Fibroblast of skin of scalp (primary cell): ENCODE results near the gene TCAP. TPM values are rescaled to one million over a fixed set of nuclear protein-coding genes. Genes with fewer than 3 reads are reported as not detected.

Experiments used
- DNase-seq: peaks from one replicate; pipeline ENCODE4 v3.0.0-alpha.2; 2013
- polyA plus RNA-seq, 2 experiments: library from polyadenylated mRNA; unstranded; fragments of 120-200 nt; gene quantifications; one replicate each; pipeline ENCODE4 v1.2.1, GENCODE V29; 2013; ENCODE audit not compliant: insufficient read length in 2 of 2

The TCAP gene, protein sequence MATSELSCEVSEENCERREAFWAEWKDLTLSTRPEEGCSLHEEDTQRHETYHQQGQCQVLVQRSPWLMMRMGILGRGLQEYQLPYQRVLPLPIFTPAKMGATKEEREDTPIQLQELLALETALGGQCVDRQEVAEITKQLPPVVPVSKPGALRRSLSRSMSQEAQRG
- polyA plus RNA-seq (2013, experiment 1 of 2; ENCODE audit: insufficient read length), result 1.3 TPM
- 6.8 TPM for polyA plus RNA-seq (2013, experiment 2 of 2; ENCODE audit: insufficient read length)

DNA sequence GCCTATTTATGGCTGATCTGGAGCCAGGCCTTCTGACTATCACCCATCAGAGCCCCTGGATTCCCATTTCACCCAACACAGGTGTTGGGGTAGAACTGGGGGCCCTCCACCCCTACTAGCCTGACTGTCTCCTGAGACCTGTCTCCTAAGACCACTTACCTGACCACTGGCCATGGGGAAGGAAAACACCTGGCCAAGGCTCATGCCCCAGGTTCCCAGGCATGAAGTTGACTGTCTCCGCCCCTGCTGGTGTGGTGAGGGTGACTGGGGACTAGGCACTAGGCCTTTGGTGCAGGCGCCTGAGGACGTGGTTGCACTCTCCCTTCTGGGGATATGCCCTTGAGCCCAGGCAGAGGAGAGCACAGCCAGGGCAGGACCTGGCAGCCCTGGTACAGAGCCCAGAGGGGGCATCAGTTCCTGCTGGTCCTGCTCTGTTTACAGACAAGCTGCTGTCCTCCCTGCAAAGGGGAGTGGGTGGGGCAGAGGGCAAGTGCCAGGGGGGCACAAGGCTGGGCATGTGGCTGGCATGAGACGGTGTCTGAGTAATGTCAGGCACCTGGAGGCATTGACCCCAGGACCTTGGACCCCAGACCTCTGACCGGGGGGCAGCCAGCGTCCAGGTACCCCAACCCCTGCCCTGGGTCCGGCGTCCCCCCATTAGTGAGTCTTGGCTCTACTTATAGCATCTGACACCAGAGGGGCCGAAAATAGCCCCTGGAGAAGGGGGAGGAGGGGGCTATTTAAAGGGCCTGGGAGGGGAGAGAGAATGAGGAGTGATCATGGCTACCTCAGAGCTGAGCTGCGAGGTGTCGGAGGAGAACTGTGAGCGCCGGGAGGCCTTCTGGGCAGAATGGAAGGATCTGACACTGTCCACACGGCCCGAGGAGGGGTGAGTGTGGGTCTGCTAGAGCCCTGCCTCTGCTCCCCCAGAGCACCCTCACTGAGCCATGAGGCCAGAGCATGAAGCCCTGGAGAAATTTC is at the start of gene TCAP:
Gene TCAP (plus strand): TSS at position 769 of the 981 bp plus-strand sequence. CDS start 11 bp downstream, at position 780.
- no peak for DNase-seq

DNA sequence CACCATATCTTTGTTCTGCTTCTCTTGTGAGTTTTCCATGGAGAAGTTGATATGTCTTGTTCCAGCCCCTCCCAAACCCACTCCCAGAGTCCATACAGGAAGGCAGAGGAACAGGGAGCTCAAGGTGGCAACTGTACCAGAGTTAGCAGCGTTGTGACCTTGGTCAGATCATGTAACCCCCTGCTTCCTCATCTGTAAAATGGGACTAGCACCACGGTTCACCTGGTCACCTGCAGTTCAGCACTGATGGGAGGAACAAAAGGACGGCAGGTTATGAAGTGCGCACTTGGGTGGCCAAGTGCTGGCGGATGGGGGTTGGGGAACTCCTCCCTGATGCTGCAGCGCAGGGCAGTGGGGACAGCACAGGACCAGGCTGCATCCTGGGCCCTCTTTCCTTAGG is 49.7 kb upstream of the TCAP start:
- no peak for DNase-seq

DNA sequence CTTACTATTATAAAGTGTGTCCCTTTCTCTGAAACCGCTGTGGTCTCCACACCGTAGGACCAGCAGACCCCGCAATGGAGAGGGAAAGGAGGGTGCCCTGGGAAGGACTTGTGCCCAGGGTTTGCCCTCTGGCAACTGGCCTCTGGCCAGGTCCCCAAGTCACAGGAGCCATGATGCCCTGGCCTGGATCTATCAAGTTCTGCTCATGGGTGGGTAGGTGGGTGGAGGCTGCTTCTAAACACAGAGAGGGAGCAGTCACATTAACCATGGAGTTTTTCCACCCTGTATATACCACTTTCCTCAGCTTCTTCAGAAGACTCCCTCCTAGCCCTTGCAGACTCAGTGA is 48.1 kb upstream of the TCAP start:
- no peak for DNase-seq

DNA sequence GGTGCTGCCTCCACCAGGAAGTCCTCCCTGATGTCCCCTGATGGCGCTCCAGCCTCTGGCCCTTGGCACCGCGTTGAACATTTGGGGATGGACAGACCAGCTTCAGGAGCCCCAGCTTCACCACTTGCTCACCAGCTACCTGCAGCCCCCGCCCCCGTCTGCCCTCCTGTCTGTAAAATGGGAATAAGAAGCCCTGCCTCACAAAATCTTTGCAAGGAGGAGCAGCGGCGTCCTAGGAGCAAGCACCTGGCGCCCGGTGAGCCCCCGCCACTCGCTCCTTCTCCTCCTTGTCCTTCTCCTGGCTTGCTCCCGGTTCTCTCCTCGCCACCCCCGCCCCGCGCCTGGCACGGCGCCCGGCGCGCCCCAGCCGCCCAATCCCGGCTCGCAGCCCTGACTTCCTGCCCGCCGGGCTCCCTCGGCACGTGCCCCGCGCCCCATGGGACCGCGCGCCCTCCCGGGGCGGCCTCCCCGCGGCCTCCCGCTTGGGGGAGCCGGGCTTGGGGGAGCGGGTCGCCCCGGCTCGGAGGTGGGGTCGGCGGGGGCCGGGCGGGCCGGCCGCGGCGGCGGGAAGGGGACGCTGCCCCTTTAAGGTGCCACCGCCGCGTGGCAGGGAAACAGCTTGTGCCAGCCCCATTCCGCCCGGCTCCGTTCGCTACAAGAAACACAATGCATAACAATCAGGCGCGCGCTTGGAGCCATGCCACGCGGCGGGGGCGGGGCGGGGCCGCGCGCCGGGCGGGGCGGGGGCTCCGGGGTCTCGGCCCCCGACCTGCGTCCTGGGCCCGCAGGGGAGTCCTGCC is 47.5 kb upstream of the TCAP start:
- DNase-seq, result peak; percentile 54

DNA sequence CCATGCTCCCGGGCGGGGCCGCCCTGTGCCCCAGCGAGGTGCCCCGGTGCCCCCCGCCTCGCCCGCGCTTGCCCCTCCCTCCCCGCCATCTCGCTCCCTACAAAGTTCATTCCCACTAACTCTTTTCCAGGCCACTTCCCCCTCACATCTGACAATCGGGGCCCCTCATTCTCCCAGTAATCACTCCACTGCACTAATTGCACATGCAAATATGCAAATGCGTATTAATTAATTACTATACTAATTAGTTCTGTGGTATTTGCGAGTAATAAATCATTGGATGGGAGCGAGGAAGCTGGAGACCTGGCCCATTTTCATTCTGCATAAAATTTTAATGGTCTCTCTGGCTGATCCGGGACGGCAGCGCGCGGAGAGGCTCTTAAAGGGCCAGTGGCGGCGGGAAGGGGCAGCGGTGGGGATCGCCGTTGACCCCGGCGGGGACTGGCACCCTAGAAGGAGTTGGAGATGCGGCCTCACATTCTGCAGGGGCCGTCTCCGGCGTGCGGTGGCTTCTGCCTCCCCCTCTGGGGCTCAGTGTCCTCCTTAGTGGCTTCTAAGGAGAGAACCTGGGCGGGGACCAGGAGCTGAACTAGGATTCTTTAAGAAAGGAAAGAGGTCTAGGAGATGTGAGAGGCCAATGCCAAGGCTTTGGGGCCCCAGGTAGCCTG is 46.8 kb upstream of the TCAP start:
- DNase-seq, result no peak

DNA sequence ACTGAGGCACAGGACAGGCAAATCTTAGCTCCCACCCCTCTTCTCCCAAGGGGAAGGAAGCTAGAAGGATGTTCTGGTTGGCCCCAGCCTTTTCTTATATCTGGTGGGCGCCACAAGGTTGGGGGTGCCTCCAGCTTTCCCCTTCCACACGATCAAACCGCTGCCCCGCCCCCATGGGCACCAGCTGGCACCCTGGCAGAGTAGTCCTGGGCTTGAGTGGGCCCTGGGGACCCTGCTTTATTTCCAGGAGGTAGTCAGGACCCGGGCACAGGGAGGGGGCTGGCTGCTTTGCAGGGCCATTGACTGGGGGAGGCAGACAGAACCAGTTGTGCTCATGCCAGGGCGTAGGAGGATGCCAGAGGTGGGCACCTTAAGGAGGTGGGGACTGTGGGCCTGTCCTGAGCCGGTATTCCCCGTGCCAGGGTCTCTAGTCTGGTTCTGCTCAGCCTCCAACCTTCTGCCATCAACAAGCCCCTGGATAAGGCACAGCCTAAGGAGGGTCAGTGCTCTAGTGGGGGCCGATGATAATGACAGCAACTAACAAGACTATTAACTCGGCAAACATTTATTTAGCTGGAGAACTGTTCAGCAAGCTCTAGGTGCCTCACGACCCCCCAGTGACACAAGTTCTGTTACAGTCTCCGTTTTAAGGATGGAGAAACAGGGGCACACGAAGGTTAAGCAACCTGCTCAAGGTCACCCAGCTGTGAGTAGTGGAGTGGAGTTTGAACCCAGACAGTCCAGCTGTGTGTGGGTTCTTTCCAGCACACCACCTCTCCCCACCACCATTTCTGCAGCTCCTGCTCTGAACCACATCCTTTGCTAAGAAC is 46.0 kb upstream of the TCAP start:
- no peak for DNase-seq

DNA sequence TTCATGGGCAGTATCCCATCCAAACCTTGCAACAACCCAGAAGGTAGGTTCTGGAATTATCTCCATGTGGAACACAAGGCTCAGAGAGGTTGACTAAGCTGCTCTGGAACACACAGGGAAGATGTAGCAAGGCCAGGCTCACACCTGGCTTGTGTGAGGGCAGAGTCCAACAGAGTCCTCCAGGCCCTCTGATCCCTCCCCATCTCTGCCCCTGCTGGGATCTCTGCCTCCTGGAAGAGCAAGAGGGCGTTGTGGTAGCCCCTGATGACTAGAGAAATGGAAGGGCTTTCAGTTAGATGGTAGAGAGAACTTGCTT is 45.4 kb upstream of the TCAP start:
- no peak for DNase-seq

DNA sequence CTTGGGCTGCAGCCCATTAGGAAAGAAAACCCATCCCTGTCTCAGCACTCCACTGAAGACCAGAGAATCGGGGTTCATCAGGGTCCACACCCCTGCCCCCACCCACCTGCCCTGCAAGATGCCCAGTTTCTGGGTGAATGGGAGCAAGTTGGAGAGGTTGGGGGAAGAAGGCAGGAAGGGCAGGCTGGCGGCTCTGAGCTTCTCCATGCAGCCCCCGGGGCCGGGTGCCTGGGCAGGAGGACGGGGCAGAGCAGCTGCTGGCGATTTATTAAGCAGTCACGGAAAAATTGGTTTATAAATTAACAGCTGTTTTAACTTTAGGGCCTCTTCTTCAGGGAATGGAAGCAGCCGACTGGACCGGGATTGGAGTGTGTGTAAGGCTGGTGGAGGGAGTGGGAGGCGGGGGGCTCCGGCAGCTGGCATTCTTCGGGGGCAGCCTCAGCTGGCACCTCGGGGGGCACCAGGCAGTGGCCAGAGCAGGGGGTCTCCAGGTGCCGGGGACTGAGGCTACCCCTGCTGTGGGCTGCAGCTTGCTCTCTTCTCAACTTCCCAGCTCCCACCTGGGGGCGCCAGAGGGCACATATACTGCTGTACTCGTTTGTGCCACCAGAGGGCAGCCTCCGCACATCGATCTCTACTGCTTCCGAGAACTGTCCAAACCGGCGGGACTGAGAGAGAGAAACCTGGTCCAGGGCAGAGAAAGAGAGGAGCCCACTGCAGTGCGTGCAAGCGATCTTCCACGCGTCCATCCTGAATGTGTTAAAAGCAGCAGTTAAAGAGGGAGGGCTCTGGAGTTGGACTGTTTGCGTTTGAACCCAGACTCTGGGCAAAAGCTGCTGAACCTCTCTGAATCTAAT is 43.4 kb upstream of the TCAP start:
- peak; percentile 78 for DNase-seq

DNA sequence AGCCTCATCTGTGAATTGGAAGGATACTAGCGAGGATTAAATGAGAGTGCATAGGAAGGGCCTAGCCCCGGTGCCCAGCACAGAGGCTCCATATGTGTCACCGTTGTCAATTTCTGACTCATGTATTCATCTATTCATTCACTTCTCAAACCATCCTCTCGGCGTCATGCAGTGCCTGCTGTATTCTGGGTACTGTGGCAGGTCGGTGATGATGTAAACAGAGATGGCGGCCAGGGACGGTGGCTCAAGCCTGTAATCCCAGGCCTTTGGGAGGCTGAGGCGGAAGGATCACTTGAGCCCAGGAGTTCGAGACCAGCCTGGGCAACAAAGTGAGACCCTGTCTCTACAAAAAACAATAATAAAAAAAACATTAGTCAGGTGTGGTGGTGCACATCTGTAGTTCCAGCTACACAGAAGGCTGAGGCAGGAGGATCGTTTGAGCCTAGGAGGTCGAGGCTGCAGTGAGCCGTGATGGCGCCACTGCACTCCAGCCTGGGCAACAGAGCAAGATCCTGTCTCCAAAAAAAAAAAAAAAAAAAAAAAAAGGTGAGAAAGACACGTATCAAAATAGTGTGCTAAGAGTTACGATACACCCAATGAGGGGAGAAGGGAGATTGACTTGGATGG is 42.7 kb upstream of the TCAP start:
- DNase-seq, result no peak

DNA sequence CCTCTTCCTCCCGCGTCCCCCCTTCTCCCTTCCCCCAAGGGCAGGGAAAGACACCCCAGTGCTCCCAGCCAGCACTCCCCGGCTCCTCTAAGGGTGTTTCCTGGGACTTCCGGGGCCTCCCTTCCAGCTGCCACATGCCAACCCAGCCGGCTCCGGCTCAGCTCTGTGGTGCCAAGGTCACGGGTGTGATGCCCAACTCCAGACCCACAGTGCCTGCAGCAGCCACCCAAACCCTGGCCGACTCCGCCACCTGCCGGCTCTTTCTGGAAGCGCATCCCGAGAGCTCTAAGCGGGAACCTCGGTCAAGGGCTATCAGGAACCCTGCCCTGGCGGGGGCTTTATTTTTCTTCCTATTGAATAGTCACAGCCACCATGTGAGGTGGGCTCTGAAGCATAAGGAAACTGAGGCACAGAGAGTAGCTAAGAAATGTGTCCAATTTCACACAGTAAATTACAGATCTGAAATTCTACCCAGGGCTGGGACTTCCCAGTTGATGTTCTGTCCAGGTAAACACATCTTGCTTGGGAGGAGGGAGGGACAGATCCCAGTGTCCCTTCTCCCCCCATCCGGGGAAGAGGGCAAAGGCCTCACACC is 41.7 kb upstream of the TCAP start:
- DNase-seq, result peak; percentile 59

DNA sequence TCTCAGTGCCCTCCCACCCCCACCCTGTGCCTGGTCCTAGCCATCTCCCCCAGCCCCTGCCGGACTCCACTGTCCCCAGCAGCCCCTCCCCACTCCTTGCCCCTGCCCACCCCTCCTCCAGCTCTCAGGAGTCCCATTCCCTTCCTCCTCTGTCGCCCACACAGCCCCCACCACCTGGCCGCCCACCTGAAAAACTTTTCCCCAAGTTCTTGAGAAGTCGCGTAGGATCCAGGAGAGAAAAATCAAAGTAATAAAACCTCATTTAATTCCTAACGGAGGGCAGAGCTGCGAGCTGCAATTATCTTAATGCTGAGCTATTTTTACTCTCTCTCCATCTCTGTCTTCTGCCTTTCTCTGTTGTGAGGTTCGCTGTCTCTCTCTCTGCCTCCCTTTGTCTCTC is 40.8 kb upstream of the TCAP start:
- DNase-seq, result no peak

DNA sequence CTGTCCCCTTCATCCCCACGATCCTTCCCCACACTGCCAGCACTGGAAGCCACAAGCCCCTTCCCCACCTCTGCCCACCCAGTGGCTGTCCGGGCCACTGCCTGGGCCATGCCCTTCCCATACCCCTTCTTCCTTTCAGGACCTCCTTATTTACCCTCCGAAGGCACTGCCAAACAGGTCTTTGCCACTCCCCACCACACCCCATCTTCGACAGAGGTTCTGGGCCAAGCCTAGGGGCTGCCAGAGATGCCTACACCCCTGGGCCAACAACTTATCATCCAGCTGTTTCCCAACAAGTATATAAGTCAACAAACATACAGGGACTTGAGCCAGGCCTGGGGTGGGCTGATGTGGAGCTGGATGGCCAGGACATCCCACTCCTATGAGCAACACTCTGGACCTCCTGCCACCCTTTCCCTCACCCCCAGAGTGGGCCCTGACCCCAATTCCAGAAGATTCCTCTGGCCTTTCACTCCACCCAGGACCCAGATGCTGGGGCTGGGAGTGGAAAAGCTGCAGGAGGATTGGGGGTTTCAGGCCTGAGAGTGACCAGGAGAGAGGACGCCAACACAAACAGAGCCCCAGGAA is 39.9 kb upstream of the TCAP start:
- no peak for DNase-seq

DNA sequence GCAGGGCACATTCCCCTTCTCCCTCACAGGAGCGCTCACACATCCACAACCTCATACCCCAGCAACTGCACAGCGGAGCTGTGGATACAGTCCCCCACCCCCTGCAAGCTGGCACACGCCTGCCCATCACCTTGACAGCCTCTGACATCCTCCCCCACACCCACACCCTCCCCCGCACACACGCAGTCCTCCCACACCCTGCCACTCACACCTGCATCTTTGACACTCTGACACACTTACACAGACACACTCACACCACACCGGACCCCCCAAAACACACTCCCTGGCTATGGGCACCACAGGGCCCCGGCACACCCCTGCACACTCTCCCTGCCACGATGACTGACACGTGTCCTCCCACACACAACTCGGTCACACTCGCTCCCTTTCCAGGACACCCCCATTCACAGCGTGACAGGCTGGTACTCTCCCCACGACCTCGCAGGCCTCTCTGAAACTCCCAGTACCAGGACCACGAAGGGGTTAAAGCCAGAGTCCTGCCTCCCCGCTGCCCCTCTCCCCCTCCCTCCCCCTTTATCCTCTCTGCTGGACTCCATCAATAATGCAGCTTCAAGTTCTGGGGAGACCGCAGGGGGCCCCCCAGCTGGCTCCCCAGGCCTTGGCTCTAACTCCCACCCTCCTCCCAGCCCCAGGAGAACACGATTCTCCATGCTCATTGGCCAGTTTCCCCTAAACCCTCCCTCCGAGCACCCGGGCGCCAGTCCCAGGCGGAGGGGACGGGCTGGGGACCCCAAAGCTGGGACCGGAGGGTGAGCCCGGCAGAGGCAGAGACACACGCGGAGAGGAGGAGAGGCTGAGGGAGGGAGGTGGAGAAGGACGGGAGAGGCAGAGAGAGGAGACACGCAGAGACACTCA is 38.7 kb upstream of the TCAP start, which contains the start of gene PPP1R1B:
Gene PPP1R1B (plus strand): TSS at position 782 of the 876 bp plus-strand sequence. CDS start 441 bp downstream, outside the sequence.
- no peak for DNase-seq

DNA sequence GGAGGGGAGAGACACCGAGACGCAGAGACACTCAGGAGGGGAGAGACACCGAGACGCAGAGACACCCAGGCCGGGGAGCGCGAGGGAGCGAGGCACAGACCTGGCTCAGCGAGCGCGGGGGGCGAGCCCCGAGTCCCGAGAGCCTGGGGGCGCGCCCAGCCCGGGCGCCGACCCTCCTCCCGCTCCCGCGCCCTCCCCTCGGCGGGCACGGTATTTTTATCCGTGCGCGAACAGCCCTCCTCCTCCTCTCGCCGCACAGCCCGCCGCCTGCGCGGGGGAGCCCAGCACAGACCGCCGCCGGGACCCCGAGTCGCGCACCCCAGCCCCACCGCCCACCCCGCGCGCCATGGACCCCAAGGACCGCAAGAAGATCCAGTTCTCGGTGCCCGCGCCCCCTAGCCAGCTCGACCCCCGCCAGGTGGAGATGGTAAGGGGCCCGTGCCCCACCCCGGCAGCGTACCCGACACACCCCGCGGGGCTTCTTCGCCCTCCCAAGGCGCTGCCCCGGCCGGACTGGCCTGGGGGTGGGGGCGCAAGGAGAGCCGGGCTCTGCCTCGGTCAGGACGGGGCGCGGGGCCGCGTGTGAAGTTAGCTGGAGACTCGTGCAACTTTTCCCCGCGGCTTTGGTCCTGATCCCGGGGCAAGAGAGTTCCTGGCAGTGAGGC is 38.0 kb upstream of the TCAP start:
- DNase-seq, result no peak

DNA sequence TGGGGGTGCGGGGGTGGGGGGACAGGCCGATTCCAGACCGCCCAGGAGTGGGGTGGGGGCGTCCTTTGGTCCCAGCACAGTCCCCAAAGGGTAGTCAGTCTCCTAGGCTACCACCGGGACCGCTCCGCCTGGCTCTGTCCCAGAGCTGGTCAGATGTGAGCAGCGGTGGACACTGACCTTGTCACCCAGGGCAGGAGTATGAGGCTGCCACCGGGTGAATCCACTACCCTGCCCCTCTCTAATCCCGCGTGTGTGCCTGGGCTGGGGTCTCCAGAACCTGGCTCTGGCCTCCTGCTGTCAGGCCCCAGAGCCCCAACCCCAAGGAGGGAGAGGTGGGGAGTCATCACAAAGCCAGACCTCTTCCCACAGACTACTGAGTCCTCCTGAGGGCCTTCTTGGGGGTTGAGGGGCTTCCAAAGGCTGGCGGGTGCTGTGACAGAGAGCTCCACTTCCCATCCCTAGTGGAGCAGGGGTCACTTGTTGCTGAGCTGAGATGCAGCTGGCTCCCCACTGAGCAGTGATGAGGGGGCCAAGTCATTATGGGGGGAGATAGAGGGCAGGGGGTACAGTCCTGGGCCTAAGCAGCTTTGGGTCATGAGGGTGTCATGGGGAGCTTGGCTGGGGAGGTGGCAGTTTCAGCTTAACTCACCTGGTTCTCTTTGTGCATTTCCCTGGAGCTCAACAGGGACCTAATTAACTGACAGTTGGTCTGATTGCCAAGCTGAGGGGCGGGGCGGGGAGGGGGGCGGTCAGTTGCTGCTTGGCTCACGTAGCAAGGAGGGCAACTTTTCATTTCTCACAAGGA is 37.2 kb upstream of the TCAP start:
- DNase-seq, result no peak

DNA sequence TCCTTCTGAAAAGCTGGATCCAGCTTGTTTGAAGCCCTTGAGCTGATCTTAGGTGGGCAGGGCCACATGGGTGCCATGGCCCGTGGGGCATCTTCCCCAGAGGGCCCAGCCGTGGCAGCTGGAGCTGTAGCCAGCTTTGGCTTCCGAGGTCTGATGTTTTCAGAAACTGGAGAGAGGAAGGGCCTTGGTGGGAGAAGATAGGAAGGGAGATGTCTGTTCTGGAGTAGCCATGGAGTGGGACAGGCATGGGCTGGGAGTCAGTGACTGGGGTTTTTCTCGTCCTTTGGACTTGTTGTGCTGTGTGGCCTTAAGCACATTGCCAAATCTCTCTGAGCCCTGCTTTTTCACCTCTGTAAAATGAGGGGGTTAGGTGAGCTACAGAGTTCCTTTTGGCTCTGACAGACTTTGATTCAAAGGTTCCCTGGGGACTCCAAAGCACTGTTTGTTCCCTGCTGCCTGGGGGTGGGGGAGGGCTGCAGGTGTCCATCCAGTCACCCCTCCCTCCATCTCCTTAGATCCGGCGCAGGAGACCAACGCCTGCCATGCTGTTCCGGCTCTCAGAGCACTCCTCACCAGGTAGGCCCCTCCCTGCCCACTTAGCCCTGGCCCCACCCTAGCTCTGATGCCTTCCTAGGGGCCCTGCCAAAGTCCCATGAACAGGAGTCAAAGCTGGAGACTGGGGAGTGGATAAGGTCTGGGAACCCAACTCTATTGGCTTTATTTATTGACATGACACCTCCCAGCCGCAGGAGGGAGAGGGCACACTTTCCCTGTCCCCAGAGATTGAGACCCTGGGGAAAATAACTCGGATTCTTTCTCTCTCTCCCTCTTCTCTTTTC is 36.3 kb upstream of the TCAP start:
- no peak for DNase-seq
